GM12873 (cell line): ENCODE data around the gene CNGA4.

Experiments used
- CTCF ChIP-seq: IDR thresholded peaks from 2 replicates; pipeline ENCODE4 v1.5.1; 2012; ENCODE audit warnings: low read depth, mild to moderate bottlenecking, moderate library complexity, low read length, control low read depth; ENCODE audit not compliant: insufficient read depth; ENCODE audit errors: missing control alignments

The CNGA4 gene

GRCh38 chr11:6284250-6284649 lies 45.4 kb downstream of the CNGA4 start:
- no peak for TF ChIP-seq CTCF

GRCh38 chr11:6285019-6285418 lies 46.1 kb downstream of the CNGA4 start:
- TF ChIP-seq CTCF = no peak
